Measurements from ENCODE around the gene NDUFB6. TPM values are rescaled to one million over a fixed set of nuclear protein-coding genes. Genes with fewer than 3 reads are reported as not detected.
A peak's percentile ranks its signal among the peaks of the same experiment; 100 is the strongest.

Gene NDUFB6
- polyA plus RNA-seq, 1 donor from 2014 or later, result 62.6 TPM

- Mint-ChIP-seq H3K9me3 (peaks cover 0 to 4% (median 2%) of the 10 kb centered on the region in 3 donors), H3K4me3 (no peak overlapping the region), H3K27ac (peak overlapping the region in 1 of 3 donors; percentile 47), H3K4me1 (peaks cover 11 to 32% (median 12%) of the 10 kb centered on the region in 3 donors), H3K27me3 (no peaks in the 10 kb centered on the region), H3K36me3 (peaks cover 16% of the 10 kb centered on the region)
These were observed 54.7 kb downstream of the NDUFB6 start for GRCh38 chr9:32518276-32518675.

- H3K4me3 Mint-ChIP-seq, result no peak overlapping the region
- peaks cover 16% of the 10 kb centered on the region for H3K36me3 Mint-ChIP-seq
- H3K27me3 Mint-ChIP-seq, result no peaks in the 10 kb centered on the region
- H3K27ac Mint-ChIP-seq, result no peak overlapping the region
- peaks cover 12 to 28% (median 18%) of the 10 kb centered on the region in 3 donors for H3K4me1 Mint-ChIP-seq
- peaks cover 0 to 3% (median 0%) of the 10 kb centered on the region in 3 donors for H3K9me3 Mint-ChIP-seq
These were observed 56.7 kb downstream of the NDUFB6 start for GRCh38 chr9:32516241-32516640.

- Mint-ChIP-seq H3K9me3 (peaks cover 0 to 3% (median 0%) of the 10 kb centered on the region in 3 donors), H3K4me1 (peaks cover 11 to 33% (median 25%) of the 10 kb centered on the region in 3 donors), H3K27me3 (no peaks in the 10 kb centered on the region), H3K4me3 (no peak overlapping the region), H3K36me3 (peaks cover 1% of the 10 kb centered on the region), H3K27ac (no peak overlapping the region)
These were observed 64.2 kb downstream of the NDUFB6 start for GRCh38 chr9:32508728-32509127.

GRCh38 chr9:32503008-32503407, 70.0 kb downstream of the NDUFB6 start:
- H3K4me3 Mint-ChIP-seq, result no peak overlapping the region
- peaks cover 0 to 3% (median 0%) of the 10 kb centered on the region in 3 donors for H3K4me1 Mint-ChIP-seq
- H3K9me3 Mint-ChIP-seq, result no peaks in the 10 kb centered on the region
- H3K27ac Mint-ChIP-seq, result peak overlapping the region in 1 of 3 donors; percentile 43
- H3K27me3 Mint-ChIP-seq, result no peaks in the 10 kb centered on the region
- peaks cover 2% of the 10 kb centered on the region for H3K36me3 Mint-ChIP-seq

Other genes with a start within 250 kb of the NDUFB6 start
- gene ACO1, start 188.5 kb downstream of the NDUFB6 start, polyA plus RNA-seq, result 8.9 TPM
- 16.9 TPM for gene RIGI, start 47.0 kb downstream of the NDUFB6 start, polyA plus RNA-seq
- 103 TPM for gene SMIM27, start 20.8 kb downstream of the NDUFB6 start, polyA plus RNA-seq
- gene TOPORS, start 20.6 kb downstream of the NDUFB6 start, polyA plus RNA-seq, result 21.4 TPM
- not detected for gene TAF1L, start 62.5 kb upstream of the NDUFB6 start, polyA plus RNA-seq
- gene TMEM215, start 210.4 kb upstream of the NDUFB6 start, polyA plus RNA-seq, result not detected